B cell (primary cell): ENCODE results near the gene WAC. TPM values are rescaled to one million over a fixed set of nuclear protein-coding genes. Genes with fewer than 3 reads are reported as not detected.

Experiments used
- ATAC-seq: fragments of 200-7000 bp; cut with Tn5 transposase; one replicate; pipeline ENCODE4 v1.10.0; 2021; ENCODE audit warnings: low read depth, mild to moderate bottlenecking, moderate number of reproducible peaks, moderate library complexity
- CTCF ChIA-PET: fragments of 350-600 bp; sonication (Branson Sonifier 250); formaldehyde crosslinking; loops from one replicate; lab custom pipeline; 2021; ENCODE audit warnings: antibody characterized with exemption, inconsistent platforms; lab: Charles Lee
- POLR2A ChIA-PET: fragments of 350-600 bp; sonication (Branson Sonifier 250); formaldehyde crosslinking; loops from one replicate; lab custom pipeline; 2021; ENCODE audit warnings: antibody characterized with exemption; lab: Charles Lee
- DNase-seq: peaks from one replicate; pipeline ENCODE4 v3.0.0; 2013
- H2AFZ ChIP-seq: 2 replicates; pipeline ENCODE4 v1.6.1; 2012; ENCODE audit warnings: mild to moderate bottlenecking, low read depth, low read length; ENCODE audit not compliant: insufficient read depth, poor library complexity, severe bottlenecking
- H3K27ac ChIP-seq, 2 donors: 1 replicate in 1 of 2; 2 replicates in 1 of 2; pipeline ENCODE4 v1.5.1; 2012 to 2013; ENCODE audit warnings: low read length in 2 of 2, mild to moderate bottlenecking in 2 of 2, moderate library complexity in 1 of 2
- H3K27me3 ChIP-seq, 4 experiments: fragments of 200-600 bp in 1 of 4; sonication (generic) in 1 of 4; replicated peaks in 1 of 4; 1 replicate in 2 of 4; 2 replicates in 2 of 4; pipeline versions ENCODE4 v1.6.1 to v1.7.0; 2013 to 2016; ENCODE audit warnings: low read length in 3 of 4, mild to moderate bottlenecking in 2 of 4, mixed read lengths in 1 of 4, moderate library complexity in 1 of 4; ENCODE audit not compliant: insufficient read depth in 4 of 4, control insufficient read depth in 3 of 4; ENCODE audit errors: control extremely low read depth in 1 of 4
- H3K36me3 ChIP-seq, 2 experiments: replicated peaks in 1 of 2; 1 replicate in 1 of 2; 2 replicates in 1 of 2; pipeline versions ENCODE4 v1.6.1 to v1.7.1; 2013; ENCODE audit warnings: low read length in 1 of 2; ENCODE audit not compliant: insufficient read depth in 2 of 2, control insufficient read depth in 1 of 2; ENCODE audit errors: control extremely low read depth in 1 of 2, extremely low read depth in 1 of 2
- H3K4me1 ChIP-seq, 2 donors: fragments of 200-600 bp in 1 of 2; sonication (generic) in 1 of 2; 1 replicate in 1 of 2; 2 replicates in 1 of 2; pipeline versions ENCODE4 v1.5.1 to v1.6.1; 2013 to 2017; ENCODE audit warnings: low read length in 2 of 2; ENCODE audit not compliant: control insufficient read depth in 2 of 2, insufficient read depth in 2 of 2
- H3K4me2 ChIP-seq: replicated peaks from 2 replicates; pipeline ENCODE3; 2012; ENCODE audit warnings: mild to moderate bottlenecking, low read depth, low read length; ENCODE audit not compliant: poor library complexity, severe bottlenecking
- H3K4me3 ChIP-seq, 5 experiments: fragments of 200-600 bp in 1 of 5; sonication (generic) in 1 of 5; 1 replicate in 3 of 5; 2 replicates in 2 of 5; pipeline versions ENCODE4 v1.5.1 to v1.7.0; 2011 to 2016; ENCODE audit warnings: low read length in 4 of 5, mild to moderate bottlenecking in 4 of 5, low read depth in 2 of 5, control low read depth in 1 of 5, moderate library complexity in 1 of 5; ENCODE audit not compliant: insufficient read depth in 1 of 5; ENCODE audit errors: control extremely low read depth in 1 of 5, extremely low read depth in 1 of 5
- H3K79me2 ChIP-seq: fragments of 200-600 bp; sonication (generic); one replicate; pipeline ENCODE4 v1.6.0; 2016; ENCODE audit warnings: low read length; ENCODE audit not compliant: control insufficient read depth, insufficient read depth
- H3K9ac ChIP-seq: fragments of 200-600 bp; sonication (generic); 2 replicates; pipeline ENCODE4 v1.6.1; 2017; ENCODE audit warnings: mild to moderate bottlenecking, low read length, moderate library complexity
- H3K9me3 ChIP-seq, 3 donors: one replicate each; pipeline versions ENCODE4 v1.6.1 to v1.7.1; 2013; ENCODE audit warnings: low read length in 2 of 3; ENCODE audit not compliant: control insufficient read depth in 2 of 3, insufficient read depth in 1 of 3; ENCODE audit errors: control extremely low read depth in 1 of 3
- H4K20me1 ChIP-seq: 2 replicates; pipeline ENCODE4 v1.6.0; 2012; ENCODE audit warnings: mild to moderate bottlenecking, low read length; ENCODE audit not compliant: insufficient read depth, control insufficient read depth, poor library complexity, severe bottlenecking
- H3K27ac Mint-ChIP-seq: one replicate; pipeline ENCODE4 v1.8.0; 2021; ENCODE audit warnings: mixed read lengths
- H3K27me3 Mint-ChIP-seq: one replicate; pipeline ENCODE4 v1.8.0; 2021; ENCODE audit warnings: mixed read lengths
- H3K4me1 Mint-ChIP-seq: one replicate; pipeline ENCODE4 v1.8.0; 2021; ENCODE audit warnings: mixed read lengths
- H3K4me3 Mint-ChIP-seq: one replicate; pipeline ENCODE4 v1.8.0; 2021; ENCODE audit warnings: mixed read lengths
- H3K9me3 Mint-ChIP-seq: one replicate; pipeline ENCODE4 v1.8.0; 2022; ENCODE audit warnings: mixed read lengths; ENCODE audit not compliant: insufficient read depth
- EZH2 ChIP-seq: IDR thresholded peaks from 2 replicates; pipeline ENCODE4 v1.6.1; 2012; ENCODE audit warnings: borderline replicate concordance, low read depth, mild to moderate bottlenecking, moderate library complexity, low read length; ENCODE audit not compliant: insufficient read depth, poor library complexity, severe bottlenecking
- WGBS: methylation state at CpG from one replicate; pipeline ENCODE4 v1.1.5; 2013; ENCODE audit warnings: missing lambda C conversion rate; ENCODE audit not compliant: insufficient coverage; 5-methylcytosine and 5-hydroxymethylcytosine counted together
- intact Hi-C: fragments of 100-400 bp; cut with micrococcal nuclease; formaldehyde crosslinking; loops from one replicate; pipeline ENCODE4 v1.10.0; 2022
- polyA plus RNA-seq: library from polyadenylated mRNA; depleted of rRNA; stranded (reverse); fragments of >200 nt; gene quantifications from 2 replicates; pipeline ENCODE4 v1.2.3, GENCODE V29; 2012
- total RNA-seq, 2 donors: library from RNA; stranded (reverse); fragments of 120-200 nt in 1 of 2; gene quantifications; 1 replicate in 1 of 2; 2 replicates in 1 of 2; pipeline versions ENCODE4 v1.2.3 to v1.2.4, GENCODE V29; 2013 to 2022
- TF ChIP-seq, protein P1 (sequence below): fragments of 200-600 bp; IDR thresholded peaks from one replicate; pipeline ENCODE4 v1.8.0; 2022; ENCODE audit warnings: antibody characterized with exemption, mild to moderate bottlenecking

Gene WAC
- total and polyA plus RNA-seq, 2 donors (not counting 1 experiment from before 2014, with no cell fraction given): 77.4 to 196 TPM

DNA sequence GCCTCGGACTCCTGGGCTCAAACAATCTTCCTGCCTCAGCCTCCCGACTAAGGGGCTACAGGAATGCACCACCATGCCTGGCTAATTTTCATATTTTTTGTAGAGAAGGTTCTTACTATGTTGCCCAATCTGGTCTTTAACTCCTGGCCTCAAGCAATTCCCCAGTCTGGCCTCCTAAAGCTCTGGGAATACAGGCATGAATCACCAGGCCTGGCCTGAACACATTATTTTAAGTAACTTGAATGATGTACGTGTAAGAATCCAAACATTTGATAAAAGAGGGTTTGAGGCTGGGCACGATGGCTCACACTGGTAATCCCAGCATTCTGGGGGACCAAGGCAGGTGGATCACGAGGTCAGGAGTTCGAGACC lies 131.4 kb downstream of the WAC start:
- 58% methylated on average over 4 of the region's 6 CpGs for WGBS
- TF ChIP-seq, protein P1, sequence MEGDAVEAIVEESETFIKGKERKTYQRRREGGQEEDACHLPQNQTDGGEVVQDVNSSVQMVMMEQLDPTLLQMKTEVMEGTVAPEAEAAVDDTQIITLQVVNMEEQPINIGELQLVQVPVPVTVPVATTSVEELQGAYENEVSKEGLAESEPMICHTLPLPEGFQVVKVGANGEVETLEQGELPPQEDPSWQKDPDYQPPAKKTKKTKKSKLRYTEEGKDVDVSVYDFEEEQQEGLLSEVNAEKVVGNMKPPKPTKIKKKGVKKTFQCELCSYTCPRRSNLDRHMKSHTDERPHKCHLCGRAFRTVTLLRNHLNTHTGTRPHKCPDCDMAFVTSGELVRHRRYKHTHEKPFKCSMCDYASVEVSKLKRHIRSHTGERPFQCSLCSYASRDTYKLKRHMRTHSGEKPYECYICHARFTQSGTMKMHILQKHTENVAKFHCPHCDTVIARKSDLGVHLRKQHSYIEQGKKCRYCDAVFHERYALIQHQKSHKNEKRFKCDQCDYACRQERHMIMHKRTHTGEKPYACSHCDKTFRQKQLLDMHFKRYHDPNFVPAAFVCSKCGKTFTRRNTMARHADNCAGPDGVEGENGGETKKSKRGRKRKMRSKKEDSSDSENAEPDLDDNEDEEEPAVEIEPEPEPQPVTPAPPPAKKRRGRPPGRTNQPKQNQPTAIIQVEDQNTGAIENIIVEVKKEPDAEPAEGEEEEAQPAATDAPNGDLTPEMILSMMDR: no peak
- TF ChIP-seq EZH2: no peak
- Mint-ChIP-seq H3K27ac (no peak overlapping the region), H3K9me3 (no peaks in the 10 kb centered on the region), H3K4me1 (peaks cover 9% of the 10 kb centered on the region), H3K4me3 (no peak overlapping the region), H3K27me3 (peaks cover 52% of the 10 kb centered on the region)
- H2AFZ ChIP-seq: no peak overlapping the region
- H3K4me2 ChIP-seq: no peak overlapping the region
- H3K9me3 ChIP-seq: peaks cover 0 to 5% (median 0%) of the 10 kb centered on the region in 3 donors
- H3K36me3 ChIP-seq: no peaks in the 10 kb centered on the region
- peaks cover 14 to 17% of the 10 kb centered on the region in 2 donors for H3K4me1 ChIP-seq
- H3K79me2 ChIP-seq: no peaks in the 10 kb centered on the region
- no peaks in the 10 kb centered on the region for H4K20me1 ChIP-seq
- H3K9ac ChIP-seq: no peak overlapping the region
- intact Hi-C loops: loop anchor here (5.0 kb wide), 1 partner anchor 928 kb away; no protein-coding TSS in a partner anchor
- ATAC-seq (no peak), DNase-seq (no peak)
- H3K27me3 ChIP-seq: peaks cover 0 to 41% (median 29%) of the 10 kb centered on the region in 4 experiments
- ChIA-PET CTCF (interaction anchor here (0.6 to 3.7 kb wide), 25 partner anchors 8 to 849 kb away, joined by 3 to 29 read pairs (median 4); partner anchors contain the start of gene BAMBI), POLR2A (no interaction called here)
- H3K27ac ChIP-seq: no peak overlapping the region
- no peak overlapping the region for H3K4me3 ChIP-seq

DNA sequence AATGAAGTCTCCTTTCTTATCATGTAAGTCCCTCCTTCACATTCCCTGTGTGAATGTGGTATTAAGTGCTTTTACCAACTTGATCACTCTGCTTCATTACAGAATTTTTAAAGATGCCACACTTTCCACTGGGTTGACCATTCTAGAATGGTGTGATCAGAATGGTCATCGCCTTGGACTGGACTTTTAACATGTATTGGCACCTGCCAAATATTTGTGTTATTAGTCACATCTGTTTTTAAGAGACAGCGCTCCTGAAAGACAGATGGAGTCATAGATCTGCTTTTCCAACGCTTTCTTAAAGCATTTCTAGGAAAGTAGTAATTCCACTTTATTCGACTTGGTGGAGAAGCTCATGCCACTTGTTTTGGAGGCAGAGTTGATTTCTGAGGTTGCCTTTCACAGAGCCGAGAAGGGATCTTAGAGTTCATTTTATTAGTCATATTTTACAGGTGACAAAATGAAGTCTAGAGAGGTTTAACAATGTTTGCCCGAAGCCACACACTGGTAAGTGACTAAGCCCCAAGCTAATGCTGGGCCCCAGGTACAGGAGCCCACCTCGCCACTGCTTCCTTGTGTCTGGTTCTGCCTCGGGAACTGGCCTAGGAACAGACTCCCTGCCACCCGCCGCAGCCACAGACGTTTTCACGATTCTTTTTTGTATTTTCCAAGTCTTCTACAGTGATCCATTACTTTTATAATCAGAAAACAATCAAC lies 134.0 kb downstream of the WAC start:
- Histone ChIP-seq H3K4me1 (peaks cover 14 to 17% of the 10 kb centered on the region in 2 donors), H3K79me2 (no peaks in the 10 kb centered on the region), H4K20me1 (no peaks in the 10 kb centered on the region), H3K9ac (no peak overlapping the region), H3K27me3 (peaks cover 0 to 53% (median 33%) of the 10 kb centered on the region in 4 experiments), H3K9me3 (peaks cover 0 to 5% (median 0%) of the 10 kb centered on the region in 3 donors), H2AFZ (no peak overlapping the region), H3K27ac (no peak overlapping the region), H3K4me3 (no peak overlapping the region), H3K4me2 (no peak overlapping the region), H3K36me3 (no peaks in the 10 kb centered on the region)
- 94% methylated on average over 11 of the region's 12 CpGs for WGBS
- Mint-ChIP-seq H3K9me3 (no peaks in the 10 kb centered on the region), H3K4me1 (peaks cover 9% of the 10 kb centered on the region), H3K27ac (no peak overlapping the region), H3K4me3 (no peak overlapping the region), H3K27me3 (peaks cover 67% of the 10 kb centered on the region)
- POLR2A ChIA-PET: no interaction called here
- TF ChIP-seq EZH2: no peak
- TF ChIP-seq, protein P1: no peak
- ATAC-seq (no peak), DNase-seq (no peak)
- intact Hi-C loops: no loop called here
- CTCF ChIA-PET: no interaction called here
